PC-3 (cell line): Measurements from ENCODE around the gene C12orf76. TPM values are rescaled to one million over a fixed set of nuclear protein-coding genes. Genes with fewer than 3 reads are reported as not detected.
"Not testable (repeated sequence)": the region's sequence is repeated elsewhere in the genome, so short reads cannot be mapped to it uniquely, and the experiment has no call there.

Experiments used
- ATAC-seq: fragments of 200-7000 bp; cut with Tn5 transposase; 2 replicates; pipeline ENCODE4 v1.9.1; 2020; ENCODE audit warnings: mild to moderate bottlenecking, moderate library complexity
- BruUV-seq: library from RNA; stranded (reverse); fragments of 400-500 nt; replicated peaks from 2 replicates; lab custom pipeline; 2021; lab: Mats Ljungman, UMichigan
- CTCF ChIA-PET: fragments of 300-600 bp; sonication (Branson Sonifier 250); formaldehyde crosslinking; loops from one replicate; lab custom pipeline; 2022; ENCODE audit warnings: antibody characterized with exemption; lab: Charles Lee
- POLR2A ChIA-PET: fragments of 300-600 bp; sonication (Branson Sonifier 250); formaldehyde crosslinking; loops from one replicate; lab custom pipeline; 2022; ENCODE audit warnings: antibody characterized with exemption; ENCODE audit not compliant: unreplicated experiment; lab: Charles Lee
- DNase-seq: peaks from one replicate; pipeline ENCODE4 v3.0.0-alpha.2; 2015
- H2AFZ ChIP-seq: fragments of 300-600 bp; sonication (generic); 2 replicates; pipeline ENCODE4 v1.6.0; 2016; ENCODE audit warnings: antibody characterized with exemption, low read length
- H3F3A ChIP-seq: fragments of 300-600 bp; sonication (generic); one replicate; pipeline ENCODE4 v1.6.0; 2017; ENCODE audit warnings: antibody characterized with exemption, low read length, control low read depth, mild to moderate bottlenecking; ENCODE audit not compliant: unreplicated experiment
- H3K27ac ChIP-seq: fragments of 300-600 bp; sonication (generic); 2 replicates; pipeline ENCODE4 v1.5.1; 2016; ENCODE audit warnings: mild to moderate bottlenecking, low read length
- H3K27me3 ChIP-seq: fragments of 300-600 bp; sonication (generic); 2 replicates; pipeline ENCODE4 v1.6.1; 2016; ENCODE audit warnings: low read length, mixed read lengths
- H3K36me3 ChIP-seq: fragments of 300-600 bp; sonication (generic); 2 replicates; pipeline ENCODE4 v1.6.1; 2016; ENCODE audit warnings: low read depth, mixed run types, low read length, mixed read lengths
- H3K4me1 ChIP-seq: fragments of 300-600 bp; sonication (generic); 2 replicates; pipeline ENCODE4 v1.5.1; 2016; ENCODE audit warnings: low read length; ENCODE audit not compliant: insufficient read depth
- H3K4me2 ChIP-seq: fragments of 300-600 bp; sonication (generic); 2 replicates; pipeline ENCODE4 v1.6.0; 2016; ENCODE audit warnings: low read length
- H3K4me3 ChIP-seq: fragments of 300-600 bp; sonication (generic); 2 replicates; pipeline ENCODE4 v1.5.1; 2016; ENCODE audit warnings: mild to moderate bottlenecking, low read length, mixed read lengths
- H3K79me2 ChIP-seq: fragments of 300-600 bp; sonication (generic); 2 replicates; pipeline ENCODE4 v1.6.1; 2017; ENCODE audit warnings: low read length, mixed read lengths
- H3K9ac ChIP-seq: fragments of 300-600 bp; sonication (generic); 2 replicates; pipeline ENCODE4 v1.6.0; 2016; ENCODE audit warnings: mild to moderate bottlenecking, low read length
- H3K9me2 ChIP-seq: fragments of 300-600 bp; sonication (generic); replicated peaks from 2 replicates; pipeline ENCODE4 v1.6.1; 2016; ENCODE audit warnings: mixed run types, low read length, mixed read lengths
- H3K9me3 ChIP-seq: fragments of 300-600 bp; sonication (generic); 2 replicates; pipeline ENCODE4 v1.6.1; 2016; ENCODE audit warnings: low read length, mixed read lengths
- H4K20me1 ChIP-seq: fragments of 300-600 bp; sonication (generic); 2 replicates; pipeline ENCODE4 v1.6.1; 2016; ENCODE audit warnings: low read length, mixed read lengths
- CTCF ChIP-seq: fragments of 300-600 bp; sonication (generic); conservative IDR thresholded peaks from 2 replicates; pipeline ENCODE4 v1.5.1; 2017; ENCODE audit warnings: antibody characterized with exemption, low read depth, mild to moderate bottlenecking, low read length
- EZH2 ChIP-seq: fragments of 300-600 bp; sonication (generic); IDR thresholded peaks from one replicate; pipeline ENCODE4 v1.6.1; 2017; ENCODE audit warnings: antibody characterized with exemption, mild to moderate bottlenecking, low read length; ENCODE audit not compliant: unreplicated experiment
- EZH2phosphoT487 ChIP-seq: fragments of 300-600 bp; sonication (generic); IDR thresholded peaks from 2 replicates; pipeline ENCODE4 v1.6.1; 2018; ENCODE audit warnings: mild to moderate bottlenecking, antibody characterized with exemption, low read length, borderline replicate concordance
- intact Hi-C: fragments of 100-400 bp; cut with micrococcal nuclease; formaldehyde crosslinking; loops from 2 replicates; pipeline ENCODE4 v1.9.0; 2023
- total RNA-seq: library from RNA; depleted of rRNA; stranded (reverse); fragments of >200 nt; gene quantifications from 2 replicates; pipeline ENCODE4 v1.2.3, GENCODE V29; 2014

C12orf76 gene
- total RNA-seq, 1 experiment from 2014 or later = 6.7 TPM

- H3K9me3 ChIP-seq = no peaks in the 10 kb centered on the region
- intact Hi-C loops = no loop called here
- ChIA-PET POLR2A (no interaction called here), CTCF (no interaction called here)
- TF ChIP-seq EZH2phosphoT487 (no peak), EZH2 (no peak), CTCF (no peak)
- no peak overlapping the region for H3K27ac ChIP-seq
- no peaks in the 10 kb centered on the region for H4K20me1 ChIP-seq
- H3K9ac ChIP-seq = no peak overlapping the region
- peaks cover 50% of the 10 kb centered on the region for H3K79me2 ChIP-seq
- no peaks in the 10 kb centered on the region for H3K4me1 ChIP-seq
- BruUV-seq = no TSS peak
- no peaks in the 10 kb centered on the region for H3F3A ChIP-seq
- no peaks in the 10 kb centered on the region for H3K27me3 ChIP-seq
- H2AFZ ChIP-seq = no peak overlapping the region
- DNase-seq (no peak), ATAC-seq (no peak)
- peaks cover 19% of the 10 kb centered on the region for H3K36me3 ChIP-seq
- H3K4me3 ChIP-seq = no peak overlapping the region
- H3K9me2 ChIP-seq = no peaks in the 10 kb centered on the region
- no peak overlapping the region for H3K4me2 ChIP-seq
Measured at GRCh38 chr12:110012137-110012536, 36.2 kb downstream of the C12orf76 start.

- Histone ChIP-seq H3K9me3 (no peaks in the 10 kb centered on the region), H3K9me2 (no peaks in the 10 kb centered on the region), H3F3A (no peaks in the 10 kb centered on the region), H3K27me3 (no peaks in the 10 kb centered on the region), H3K27ac (no peak overlapping the region), H4K20me1 (no peaks in the 10 kb centered on the region), H3K4me1 (no peaks in the 10 kb centered on the region), H3K9ac (no peak overlapping the region), H3K4me3 (no peak overlapping the region), H3K4me2 (no peak overlapping the region), H2AFZ (no peak overlapping the region), H3K36me3 (peaks cover 19% of the 10 kb centered on the region), H3K79me2 (peaks cover 61% of the 10 kb centered on the region)
- ATAC-seq (no peak), DNase-seq (no peak)
- ChIA-PET CTCF (no interaction called here), POLR2A (no interaction called here)
- no TSS peak for BruUV-seq
- intact Hi-C loops = no loop called here
- TF ChIP-seq CTCF (no peak), EZH2phosphoT487 (no peak), EZH2 (no peak)
Measured at GRCh38 chr12:110010853-110011723, 37.2 kb downstream of the C12orf76 start.

- H3K9me3 ChIP-seq, intact Hi-C loops, H3K4me2 ChIP-seq, H3K9ac ChIP-seq, H3K27ac ChIP-seq, H3K4me1 ChIP-seq, BruUV-seq, ATAC-seq, POLR2A ChIA-PET, CTCF ChIA-PET, H3F3A ChIP-seq, H3K9me2 ChIP-seq, H4K20me1 ChIP-seq, H2AFZ ChIP-seq, DNase-seq, H3K4me3 ChIP-seq, H3K27me3 ChIP-seq: not testable (repeated sequence)
- Histone ChIP-seq H3K36me3 (peaks cover 13% of the 10 kb centered on the region; the same call in 1 of the 2 replicates), H3K79me2 (peaks cover 83% of the 10 kb centered on the region)
Measured at GRCh38 chr12:110008681-110009398, 39.5 kb downstream of the C12orf76 start.
